ENCODE data around the gene ADGRF4. TPM values are rescaled to one million over a fixed set of nuclear protein-coding genes. Genes with fewer than 3 reads are reported as not detected.

The ADGRF4 gene
- total and polyA plus RNA-seq, 2 donors (not counting 1 experiment from before 2014, with no cell fraction given) = not detected

GRCh38 chr6:47721189-47721588 is 22.8 kb downstream of the ADGRF4 start:
- TF ChIP-seq, protein P1, sequence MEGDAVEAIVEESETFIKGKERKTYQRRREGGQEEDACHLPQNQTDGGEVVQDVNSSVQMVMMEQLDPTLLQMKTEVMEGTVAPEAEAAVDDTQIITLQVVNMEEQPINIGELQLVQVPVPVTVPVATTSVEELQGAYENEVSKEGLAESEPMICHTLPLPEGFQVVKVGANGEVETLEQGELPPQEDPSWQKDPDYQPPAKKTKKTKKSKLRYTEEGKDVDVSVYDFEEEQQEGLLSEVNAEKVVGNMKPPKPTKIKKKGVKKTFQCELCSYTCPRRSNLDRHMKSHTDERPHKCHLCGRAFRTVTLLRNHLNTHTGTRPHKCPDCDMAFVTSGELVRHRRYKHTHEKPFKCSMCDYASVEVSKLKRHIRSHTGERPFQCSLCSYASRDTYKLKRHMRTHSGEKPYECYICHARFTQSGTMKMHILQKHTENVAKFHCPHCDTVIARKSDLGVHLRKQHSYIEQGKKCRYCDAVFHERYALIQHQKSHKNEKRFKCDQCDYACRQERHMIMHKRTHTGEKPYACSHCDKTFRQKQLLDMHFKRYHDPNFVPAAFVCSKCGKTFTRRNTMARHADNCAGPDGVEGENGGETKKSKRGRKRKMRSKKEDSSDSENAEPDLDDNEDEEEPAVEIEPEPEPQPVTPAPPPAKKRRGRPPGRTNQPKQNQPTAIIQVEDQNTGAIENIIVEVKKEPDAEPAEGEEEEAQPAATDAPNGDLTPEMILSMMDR (IDR thresholded peaks at IDR 0.05) = no peak
- no peak for TF ChIP-seq EZH2 (IDR thresholded peaks at IDR 0.05; ENCODE audit: borderline replicate concordance, insufficient read depth, low read depth, low read length, poor library complexity, severe bottlenecking)
- Histone ChIP-seq H3K27me3 (replicated peaks in 1 of 4; ENCODE audit: control extremely low read depth in 1 of 4, control insufficient read depth in 3 of 4, insufficient read depth in 4 of 4, low read length in 3 of 4) (no peaks in the 10 kb centered on the region), H3K79me2 (ENCODE audit: control insufficient read depth, insufficient read depth, low read length) (no peaks in the 10 kb centered on the region), H2AFZ (ENCODE audit: insufficient read depth, low read depth, low read length, poor library complexity, severe bottlenecking) (no peak overlapping the region), H4K20me1 (ENCODE audit: control insufficient read depth, insufficient read depth, low read length, poor library complexity, severe bottlenecking) (no peaks in the 10 kb centered on the region), H3K4me2 (replicated peaks; ENCODE audit: low read depth, low read length, poor library complexity, severe bottlenecking) (no peak overlapping the region), H3K4me3 (ENCODE audit: control extremely low read depth in 1 of 5, extremely low read depth in 1 of 5, insufficient read depth in 1 of 5, low read depth in 2 of 5, low read length in 4 of 5) (no peak overlapping the region), H3K27ac (ENCODE audit: low read length in 2 of 2) (no peak overlapping the region), H3K9ac (ENCODE audit: low read length) (no peak overlapping the region), H3K36me3 (replicated peaks in 1 of 2; ENCODE audit: control extremely low read depth in 1 of 2, control insufficient read depth in 1 of 2, extremely low read depth in 1 of 2, insufficient read depth in 2 of 2, low read length in 1 of 2) (no peaks in the 10 kb centered on the region), H3K9me3 (ENCODE audit: control extremely low read depth in 1 of 3, control insufficient read depth in 2 of 3, insufficient read depth in 1 of 3, low read length in 2 of 3) (no peaks in the 10 kb centered on the region), H3K4me1 (ENCODE audit: control insufficient read depth in 2 of 2, insufficient read depth in 2 of 2, low read length in 2 of 2) (no peaks in the 10 kb centered on the region)
- Mint-ChIP-seq H3K9me3 (ENCODE audit: insufficient read depth) (no peaks in the 10 kb centered on the region), H3K27ac (no peak overlapping the region), H3K4me3 (no peak overlapping the region), H3K27me3 (peaks cover 9% of the 10 kb centered on the region), H3K4me1 (no peaks in the 10 kb centered on the region)
- no peak for DNase-seq
- WGBS (ENCODE audit: insufficient coverage) = 86% methylated on average over 4 of the region's 4 CpGs
- ChIA-PET POLR2A (no interaction called here), CTCF (no interaction called here)
- ATAC-seq (ENCODE audit: low read depth) = no peak
- intact Hi-C loops (cut with micrococcal nuclease) = no loop called here

- Histone ChIP-seq H3K27ac (ENCODE audit: low read length in 2 of 2) (no peak overlapping the region), H4K20me1 (ENCODE audit: control insufficient read depth, insufficient read depth, low read length, poor library complexity, severe bottlenecking) (no peaks in the 10 kb centered on the region), H2AFZ (ENCODE audit: insufficient read depth, low read depth, low read length, poor library complexity, severe bottlenecking) (no peak overlapping the region), H3K4me1 (ENCODE audit: control insufficient read depth in 2 of 2, insufficient read depth in 2 of 2, low read length in 2 of 2) (no peaks in the 10 kb centered on the region), H3K27me3 (replicated peaks in 1 of 4; ENCODE audit: control extremely low read depth in 1 of 4, control insufficient read depth in 3 of 4, insufficient read depth in 4 of 4, low read length in 3 of 4) (no peaks in the 10 kb centered on the region), H3K36me3 (replicated peaks in 1 of 2; ENCODE audit: control extremely low read depth in 1 of 2, control insufficient read depth in 1 of 2, extremely low read depth in 1 of 2, insufficient read depth in 2 of 2, low read length in 1 of 2) (no peaks in the 10 kb centered on the region), H3K4me2 (replicated peaks; ENCODE audit: low read depth, low read length, poor library complexity, severe bottlenecking) (no peak overlapping the region), H3K4me3 (ENCODE audit: control extremely low read depth in 1 of 5, extremely low read depth in 1 of 5, insufficient read depth in 1 of 5, low read depth in 2 of 5, low read length in 4 of 5) (no peak overlapping the region), H3K9ac (ENCODE audit: low read length) (no peak overlapping the region), H3K9me3 (ENCODE audit: control extremely low read depth in 1 of 3, control insufficient read depth in 2 of 3, insufficient read depth in 1 of 3, low read length in 2 of 3) (no peaks in the 10 kb centered on the region), H3K79me2 (ENCODE audit: control insufficient read depth, insufficient read depth, low read length) (no peaks in the 10 kb centered on the region)
- Mint-ChIP-seq H3K4me1 (no peaks in the 10 kb centered on the region), H3K27me3 (peaks cover 9% of the 10 kb centered on the region), H3K9me3 (ENCODE audit: insufficient read depth) (no peaks in the 10 kb centered on the region), H3K4me3 (no peak overlapping the region), H3K27ac (no peak overlapping the region)
- TF ChIP-seq, protein P1 (IDR thresholded peaks at IDR 0.05) = no peak
- no peak for TF ChIP-seq EZH2 (IDR thresholded peaks at IDR 0.05; ENCODE audit: borderline replicate concordance, insufficient read depth, low read depth, low read length, poor library complexity, severe bottlenecking)
- ChIA-PET CTCF (no interaction called here), POLR2A (no interaction called here)
- no peak for DNase-seq
- ATAC-seq (ENCODE audit: low read depth) = no peak
- intact Hi-C loops (cut with micrococcal nuclease) = no loop called here
- no CpG with 5 or more reads among the region's 3 CpGs for WGBS (ENCODE audit: insufficient coverage)
Measured at GRCh38 chr6:47722194-47722593, 23.8 kb downstream of the ADGRF4 start.
